ENCODE results near the gene CCDC78. TPM values are rescaled to one million over a fixed set of nuclear protein-coding genes. Genes with fewer than 3 reads are reported as not detected.

CCDC78 gene
- total and polyA plus RNA-seq, 2 donors (not counting 3 experiments of a cell fraction or from before 2014, with no cell fraction given): 0.50 to 1.3 TPM

GRCh38 chr16:686459-687260, 39.6 kb downstream of the CCDC78 start:
- H3K9me1 ChIP-seq (replicated peaks; ENCODE audit: control insufficient read depth, extremely low read depth, insufficient read depth, low read length): no peaks in the 10 kb centered on the region
- H3K27me3 ChIP-seq (ENCODE audit: control insufficient read depth in 2 of 2, insufficient read depth in 2 of 2, low read length in 2 of 2): no peaks in the 10 kb centered on the region
- peaks cover 16% of the 10 kb centered on the region for H3K4me1 ChIP-seq (ENCODE audit: control insufficient read depth, extremely low read depth, insufficient read depth, low read length)
- H2AFZ ChIP-seq (ENCODE audit: low read depth, low read length): no peak overlapping the region
- dilution Hi-C loops (cut with MboI; ENCODE audit: extremely low pct_ligation_motif_present, low sequenced_read_pairs) (no loop called here), intact Hi-C loops (cut with micrococcal nuclease) (no loop called here)
- no peak overlapping the region for H3K4me2 ChIP-seq (ENCODE audit: insufficient read depth, low read length)
- BruUV-seq (replicated peaks): no TSS peak
- no peak overlapping the region for H3K9ac ChIP-seq (replicated peaks; ENCODE audit: extremely low read depth, insufficient read depth, low read length)
- H3K36me3 ChIP-seq (ENCODE audit: control insufficient read depth in 2 of 2, extremely low read depth in 1 of 2, insufficient read depth in 2 of 2, low read length in 2 of 2): peaks cover 7 to 21% of the 10 kb centered on the region in 2 experiments
- H3K27ac ChIP-seq (ENCODE audit: insufficient read depth, low read depth, low read length): no peak overlapping the region
- H3K4me3 ChIP-seq (replicated peaks in 1 of 3; ENCODE audit: insufficient read depth in 1 of 3, low read depth in 1 of 3, low read length in 3 of 3): no peak overlapping the region
- DNase-seq (ENCODE audit: low read depth, low spot score): no peak
- TF ChIP-seq POLR2AphosphoS5 (IDR thresholded peaks at IDR 0.05; ENCODE audit: insufficient read depth, low read depth, low read length) (no peak), EZH2 (IDR thresholded peaks at IDR 0.05; ENCODE audit: borderline replicate concordance, low read depth, low read length, severe bottlenecking) (no peak), CTCF (IDR thresholded peaks at IDR 0.05; ENCODE audit: extremely low read depth in 1 of 2, insufficient read depth in 1 of 2, low read depth in 1 of 2, low read length in 2 of 2) (no peak), MAX (IDR thresholded peaks at IDR 0.05; ENCODE audit: insufficient read depth, insufficient read length) (no peak), MYC (IDR thresholded peaks at IDR 0.05; ENCODE audit: low read depth, low read length) (no peak), FOS (IDR thresholded peaks at IDR 0.05; ENCODE audit: borderline replicate concordance, insufficient read depth, low read length) (no peak), POLR2A (IDR thresholded peaks at IDR 0.05; ENCODE audit: low read depth, low read length) (no peak), GATA2 (IDR thresholded peaks at IDR 0.05; ENCODE audit: insufficient read depth, insufficient read length, low read depth, low read length) (no peak), JUN (IDR thresholded peaks at IDR 0.05; ENCODE audit: borderline replicate concordance, insufficient read depth, insufficient read length, low read depth) (no peak)
- no peaks in the 10 kb centered on the region for H3K9me3 ChIP-seq (replicated peaks; ENCODE audit: control insufficient read depth, insufficient read depth, low read length)
- ChIA-PET CTCF (interaction anchor here (0.7 to 1.8 kb wide), 4 partner anchors 9 to 295 kb away, joined by 3 to 5 read pairs (median 4); no protein-coding TSS in a partner anchor), POLR2A (no interaction called here)
- FAIRE-seq: no peak
- peaks cover 20% of the 10 kb centered on the region for H3K79me2 ChIP-seq (ENCODE audit: control insufficient read depth, insufficient read depth, low read length)
- H4K20me1 ChIP-seq (replicated peaks; ENCODE audit: control insufficient read depth, extremely low read depth, insufficient read depth, low read length): no peaks in the 10 kb centered on the region
